Upper lobe of right lung (tissue), 1 donor: ENCODE measurements around the gene E4F1. TPM values are rescaled to one million over a fixed set of nuclear protein-coding genes. Genes with fewer than 3 reads are reported as not detected.

Source experiments
- ATAC-seq: fragments of 200-7000 bp; cut with Tn5 transposase; one replicate; pipeline ENCODE4 v1.9.1; 2020; ENCODE audit warnings: mild to moderate bottlenecking, moderate library complexity
- DNase-seq: peaks from one replicate; pipeline ENCODE4 v3.0.0-alpha.2; 2020
- H3K27ac ChIP-seq: fragments of 200-600 bp; one replicate; pipeline ENCODE4 v1.8.0; 2022
- H3K27me3 ChIP-seq: fragments of 200-600 bp; one replicate; pipeline ENCODE4 v1.8.0; 2022; ENCODE audit warnings: mild to moderate bottlenecking
- H3K36me3 ChIP-seq: fragments of 200-600 bp; one replicate; pipeline ENCODE4 v1.8.0; 2022
- H3K4me1 ChIP-seq: fragments of 200-600 bp; one replicate; pipeline ENCODE4 v1.8.0; 2022
- H3K4me3 ChIP-seq: fragments of 200-600 bp; one replicate; pipeline ENCODE4 v1.8.0; 2022; ENCODE audit warnings: mild to moderate bottlenecking
- H3K9me3 ChIP-seq: fragments of 200-600 bp; one replicate; pipeline ENCODE4 v1.8.0; 2022
- CTCF ChIP-seq: fragments of 200-600 bp; IDR thresholded peaks from one replicate; pipeline ENCODE4 v1.8.0; 2022; ENCODE audit warnings: antibody characterized with exemption
- intact Hi-C: fragments of 100-400 bp; cut with DNase I; formaldehyde crosslinking; loops from one replicate; pipeline ENCODE4 v1.11.0; 2022
- total RNA-seq: library from RNA; stranded (reverse); fragmentation: NEBNext Ultra II Directional; extraction: Animal tissue kit (Norgen Biotek cat#: 25700); gene quantifications from one replicate; pipeline ENCODE4 v1.2.1, GENCODE V29; 2021
- donor health status: DM: no; HTN: yes; CAD: no; lungs with severe emphysema.

Gene E4F1
- total RNA-seq, 1 donor from 2014 or later = 22.6 TPM

GRCh38 chr16:2280461-2280860, 57.1 kb downstream of the E4F1 start:
- Histone ChIP-seq H3K9me3 (no peaks in the 10 kb centered on the region), H3K4me1 (no peaks in the 10 kb centered on the region), H3K27ac (no peak overlapping the region), H3K36me3 (peaks cover 41% of the 10 kb centered on the region), H3K4me3 (no peak overlapping the region), H3K27me3 (no peaks in the 10 kb centered on the region)
- intact Hi-C loops = no loop called here
- DNase-seq = no peak
- no peak for TF ChIP-seq CTCF
- ATAC-seq = no peak

- intact Hi-C loops = no loop called here
- Histone ChIP-seq H3K36me3 (peaks cover 47% of the 10 kb centered on the region), H3K27ac (no peak overlapping the region), H3K27me3 (no peaks in the 10 kb centered on the region), H3K9me3 (no peaks in the 10 kb centered on the region), H3K4me1 (no peaks in the 10 kb centered on the region), H3K4me3 (no peak overlapping the region)
- TF ChIP-seq CTCF = no peak
- DNase-seq (no peak), ATAC-seq (no peak)
Measured at GRCh38 chr16:2280981-2281542, 57.7 kb downstream of the E4F1 start.

- intact Hi-C loops = no loop called here
- DNase-seq (no peak), ATAC-seq (no peak)
- no peak for TF ChIP-seq CTCF
- no peaks in the 10 kb centered on the region for H3K9me3 ChIP-seq
- no peaks in the 10 kb centered on the region for H3K27me3 ChIP-seq
- H3K4me3 ChIP-seq = no peak overlapping the region
- no peak overlapping the region for H3K27ac ChIP-seq
- H3K36me3 ChIP-seq = peaks cover 48% of the 10 kb centered on the region
- H3K4me1 ChIP-seq = no peaks in the 10 kb centered on the region
Measured at GRCh38 chr16:2282262-2282661, 58.9 kb downstream of the E4F1 start.

- peaks cover 49% of the 10 kb centered on the region for H3K36me3 ChIP-seq
- no peaks in the 10 kb centered on the region for H3K4me1 ChIP-seq
- H3K9me3 ChIP-seq = no peaks in the 10 kb centered on the region
- no peak overlapping the region for H3K4me3 ChIP-seq
- DNase-seq = no peak
- intact Hi-C loops = no loop called here
- H3K27me3 ChIP-seq = no peaks in the 10 kb centered on the region
- TF ChIP-seq CTCF = no peak
- ATAC-seq = no peak
- H3K27ac ChIP-seq = no peak overlapping the region
Measured at GRCh38 chr16:2282866-2283555, 59.6 kb downstream of the E4F1 start.

- no peak overlapping the region for H3K27ac ChIP-seq
- intact Hi-C loops = no loop called here
- ATAC-seq (peak; percentile 3), DNase-seq (peak; percentile 60)
- H3K9me3 ChIP-seq = no peaks in the 10 kb centered on the region
- H3K27me3 ChIP-seq = no peaks in the 10 kb centered on the region
- TF ChIP-seq CTCF = no peak
- no peak overlapping the region for H3K4me3 ChIP-seq
- peaks cover 41% of the 10 kb centered on the region for H3K36me3 ChIP-seq
- no peaks in the 10 kb centered on the region for H3K4me1 ChIP-seq
Measured at GRCh38 chr16:2284001-2284770, 60.8 kb downstream of the E4F1 start.
